ENCODE measurements around the gene SSBP3.

GRCh38 chr1:54400329-54400728 lies 5.9 kb downstream of the SSBP3 start:
- TF ChIP-seq, protein P1, sequence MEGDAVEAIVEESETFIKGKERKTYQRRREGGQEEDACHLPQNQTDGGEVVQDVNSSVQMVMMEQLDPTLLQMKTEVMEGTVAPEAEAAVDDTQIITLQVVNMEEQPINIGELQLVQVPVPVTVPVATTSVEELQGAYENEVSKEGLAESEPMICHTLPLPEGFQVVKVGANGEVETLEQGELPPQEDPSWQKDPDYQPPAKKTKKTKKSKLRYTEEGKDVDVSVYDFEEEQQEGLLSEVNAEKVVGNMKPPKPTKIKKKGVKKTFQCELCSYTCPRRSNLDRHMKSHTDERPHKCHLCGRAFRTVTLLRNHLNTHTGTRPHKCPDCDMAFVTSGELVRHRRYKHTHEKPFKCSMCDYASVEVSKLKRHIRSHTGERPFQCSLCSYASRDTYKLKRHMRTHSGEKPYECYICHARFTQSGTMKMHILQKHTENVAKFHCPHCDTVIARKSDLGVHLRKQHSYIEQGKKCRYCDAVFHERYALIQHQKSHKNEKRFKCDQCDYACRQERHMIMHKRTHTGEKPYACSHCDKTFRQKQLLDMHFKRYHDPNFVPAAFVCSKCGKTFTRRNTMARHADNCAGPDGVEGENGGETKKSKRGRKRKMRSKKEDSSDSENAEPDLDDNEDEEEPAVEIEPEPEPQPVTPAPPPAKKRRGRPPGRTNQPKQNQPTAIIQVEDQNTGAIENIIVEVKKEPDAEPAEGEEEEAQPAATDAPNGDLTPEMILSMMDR (IDR thresholded peaks at IDR 0.05): no peak
- TF ChIP-seq POLR2A (IDR thresholded peaks at IDR 0.05): no peak
- no peak for TF ChIP-seq POLR2AphosphoS5 (IDR thresholded peaks at IDR 0.05; ENCODE audit: insufficient read depth in 1 of 2, low read depth in 1 of 2)
